HUES64 (cell line): ENCODE measurements around the gene ACIN1.
A peak's percentile ranks its signal among the peaks of the same experiment; 100 is the strongest.

ENCODE experiments used
- H3K27ac ChIP-seq: 2 replicates; pipeline ENCODE4 v1.7.0; 2013; ENCODE audit warnings: low read depth, low read length, inconsistent platforms
- H3K27me3 ChIP-seq: 2 replicates; pipeline ENCODE4 v1.6.1; 2013; ENCODE audit warnings: mild to moderate bottlenecking, low read length; ENCODE audit not compliant: insufficient read depth
- H3K36me3 ChIP-seq: 2 replicates; pipeline ENCODE4 v1.6.1; 2013; ENCODE audit warnings: mild to moderate bottlenecking, low read length; ENCODE audit not compliant: insufficient read depth
- H3K4me1 ChIP-seq: 2 replicates; pipeline ENCODE4 v1.6.1; 2013; ENCODE audit warnings: mild to moderate bottlenecking, low read length, moderate library complexity; ENCODE audit not compliant: insufficient read depth
- H3K4me3 ChIP-seq: 2 replicates; pipeline ENCODE4 v1.5.1; 2013; ENCODE audit warnings: mild to moderate bottlenecking, low read length, moderate library complexity
- H3K9ac ChIP-seq: 2 replicates; pipeline ENCODE4 v1.6.1; 2013; ENCODE audit warnings: mild to moderate bottlenecking, low read depth, low read length
- H3K9me3 ChIP-seq: 2 replicates; pipeline ENCODE4 v1.6.1; 2013; ENCODE audit warnings: low read depth, low read length; ENCODE audit not compliant: insufficient read depth
- WGBS: fragments of 150-250, 120-280 bp; methylation state at CpG from one replicate; pipeline ENCODE4 v1.1.7; 2013; ENCODE audit warnings: missing lambda C conversion rate; 5-methylcytosine and 5-hydroxymethylcytosine counted together

The ACIN1 gene

DNA sequence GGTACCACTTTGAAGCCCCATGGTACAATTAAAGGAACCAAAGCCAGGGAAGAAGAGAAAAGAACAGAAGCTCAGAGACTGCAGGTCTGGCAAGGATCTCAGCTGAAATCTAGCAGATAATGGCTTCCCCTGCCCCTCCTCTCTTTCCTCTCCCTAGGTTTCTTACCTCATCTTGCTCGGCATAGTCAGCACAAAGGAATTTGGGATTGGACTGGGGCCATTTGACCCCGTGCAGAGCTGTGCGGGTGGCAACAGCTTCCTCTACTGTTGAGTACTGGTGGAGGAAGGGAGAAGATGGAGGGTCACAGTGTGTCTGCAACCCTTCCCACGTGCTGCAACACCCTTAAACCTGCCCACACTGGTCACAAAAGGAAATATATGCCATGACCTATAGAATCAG, 32.9 kb downstream of the ACIN1 start:
- Histone ChIP-seq H3K4me3 (no peak overlapping the region), H3K9ac (no peak overlapping the region), H3K9me3 (no peaks in the 10 kb centered on the region), H3K27me3 (peaks cover 1% of the 10 kb centered on the region; the same call in 1 of the 2 replicates), H3K4me1 (peaks cover 3% of the 10 kb centered on the region; the same call in 1 of the 2 replicates), H3K27ac (peak overlapping the region; percentile 40), H3K36me3 (peaks cover 79% of the 10 kb centered on the region)
- 83% methylated on average over 4 of the region's 4 CpGs for WGBS

DNA sequence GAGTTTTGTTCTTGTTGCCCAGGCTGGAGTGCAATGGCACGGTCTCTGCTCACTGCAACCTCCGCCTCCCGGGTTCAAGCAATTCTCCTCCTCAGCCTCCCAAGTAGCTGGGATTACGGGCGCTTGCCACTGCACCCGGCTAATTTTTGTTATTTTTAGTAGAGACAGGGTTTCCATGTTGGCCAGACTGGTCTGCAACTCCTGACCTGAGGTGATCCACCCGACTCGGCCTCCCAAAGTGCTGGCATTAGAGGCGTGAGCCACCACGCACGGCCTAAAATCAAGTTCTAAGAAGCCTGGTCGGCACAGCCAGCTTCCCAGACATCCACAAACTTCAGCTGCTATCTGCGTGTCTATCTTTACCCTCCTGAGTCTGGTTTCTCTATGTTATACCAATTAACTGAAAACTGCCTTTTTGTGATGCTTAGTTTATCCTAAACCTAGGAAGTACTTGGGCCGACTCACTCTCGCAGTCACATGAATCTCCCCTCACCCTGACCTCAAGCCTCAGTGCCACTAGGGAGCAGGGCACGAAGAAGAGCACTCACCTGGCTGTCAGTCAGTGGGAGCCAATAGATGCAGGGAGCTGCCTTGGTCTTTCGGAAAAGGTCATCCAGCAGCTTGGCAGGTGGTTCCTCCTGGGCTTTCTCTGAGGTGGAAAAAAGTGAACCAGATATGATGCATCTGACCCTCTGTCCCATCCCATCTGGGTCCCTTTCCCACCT, 34.2 kb downstream of the ACIN1 start:
- 96% methylated on average over 17 of the region's 17 CpGs for WGBS
- no peaks in the 10 kb centered on the region for H3K9me3 ChIP-seq
- peaks cover 5% of the 10 kb centered on the region; the same call in 1 of the 2 replicates for H3K27me3 ChIP-seq
- no peak overlapping the region for H3K9ac ChIP-seq
- peaks cover 66% of the 10 kb centered on the region for H3K36me3 ChIP-seq
- H3K4me1 ChIP-seq, result peaks cover 6% of the 10 kb centered on the region
- no peak overlapping the region for H3K27ac ChIP-seq
- H3K4me3 ChIP-seq, result no peak overlapping the region

DNA sequence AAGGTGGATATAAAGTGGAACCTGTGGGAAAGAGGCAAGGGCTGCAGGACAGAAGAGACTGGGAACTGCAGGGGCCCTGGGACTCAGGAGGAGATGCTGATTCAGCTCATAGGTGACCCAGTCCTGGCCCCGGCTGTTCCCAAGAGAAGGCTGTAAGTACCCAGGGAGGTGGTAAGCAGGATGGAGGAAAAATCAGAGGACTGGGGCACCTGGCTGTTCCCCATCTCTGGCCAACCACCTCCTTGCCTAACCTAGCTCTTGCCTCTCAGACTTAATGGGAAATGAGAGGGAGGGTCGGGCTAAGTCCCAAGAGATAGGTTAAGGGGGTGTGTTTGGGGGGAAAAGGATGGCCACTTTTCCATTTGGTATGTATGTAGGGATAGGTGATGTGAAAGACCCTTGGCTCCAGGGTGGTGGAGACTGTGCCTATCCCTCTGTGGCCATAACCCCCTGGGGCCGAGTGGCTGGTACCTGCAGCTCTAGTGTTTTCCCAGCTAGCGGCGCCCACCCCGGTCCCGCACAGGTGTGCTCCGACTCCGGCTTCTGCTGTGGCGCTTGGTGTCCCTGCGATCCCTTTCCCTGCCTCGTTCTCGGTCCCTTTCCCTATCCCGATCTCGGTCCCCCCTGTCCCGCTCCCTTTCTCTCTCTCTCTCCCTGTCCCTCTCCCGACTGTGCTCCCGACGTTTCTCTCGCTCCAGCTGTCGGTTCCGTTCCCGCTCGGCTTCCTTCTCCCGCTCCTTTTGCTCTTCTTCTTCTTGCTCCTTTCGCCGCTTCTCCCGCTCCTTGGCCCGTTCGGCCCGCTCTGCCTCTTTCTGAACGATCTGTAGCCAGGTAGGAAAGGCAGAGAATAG, 36.1 kb downstream of the ACIN1 start:
- peaks cover 53% of the 10 kb centered on the region for H3K36me3 ChIP-seq
- no peak overlapping the region for H3K4me3 ChIP-seq
- H3K9ac ChIP-seq, result no peak overlapping the region
- no peak overlapping the region for H3K27ac ChIP-seq
- peaks cover 6% of the 10 kb centered on the region for H3K4me1 ChIP-seq
- WGBS, result 93% methylated on average over 32 of the region's 32 CpGs
- H3K27me3 ChIP-seq, result peaks cover 5% of the 10 kb centered on the region; the same call in 1 of the 2 replicates
- H3K9me3 ChIP-seq, result no peaks in the 10 kb centered on the region

DNA sequence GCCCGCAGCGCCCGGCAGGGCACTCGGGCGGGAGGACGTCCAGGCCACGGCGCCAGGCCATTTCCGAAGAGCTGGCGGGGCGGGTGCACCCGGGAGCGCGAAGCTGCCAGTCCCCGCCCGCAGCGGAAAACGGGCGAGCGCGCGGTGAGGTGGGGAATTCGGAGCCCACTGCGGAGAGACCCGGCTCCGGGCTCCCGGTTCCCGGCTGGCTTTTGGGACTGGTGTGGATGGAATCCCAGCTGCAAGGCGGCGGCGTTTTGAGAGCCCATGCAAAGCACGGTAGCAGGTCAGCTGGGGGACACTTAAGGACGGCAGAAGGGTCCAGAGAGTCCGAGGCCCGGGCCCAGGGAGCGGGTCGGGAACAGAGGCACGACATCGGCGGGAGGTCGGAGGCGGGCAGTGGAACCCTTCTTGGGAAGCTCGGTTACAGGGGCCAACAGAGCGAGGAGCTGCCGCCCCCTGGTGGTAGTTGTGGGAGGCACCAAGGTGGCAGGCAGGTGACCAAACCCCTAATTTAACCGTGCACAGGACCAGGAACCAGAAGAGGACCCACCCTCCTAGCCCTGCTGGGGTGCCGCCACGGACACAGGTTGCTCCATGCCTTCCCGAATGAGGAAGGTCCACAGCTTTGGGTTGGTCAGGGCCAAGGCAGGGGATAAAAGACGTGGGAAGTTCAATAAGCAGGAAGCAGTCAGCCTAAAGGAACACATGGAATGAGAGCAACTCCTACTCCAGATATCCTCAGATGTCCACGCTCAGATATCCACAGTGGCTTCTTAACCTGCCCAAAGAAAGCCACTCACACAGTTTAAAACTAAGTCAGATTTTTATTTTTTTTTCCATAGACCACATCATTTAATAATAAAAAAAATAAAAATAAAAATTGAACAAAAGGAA, 36.9 kb downstream of the ACIN1 start:
- Histone ChIP-seq H3K4me3 (peak overlapping the region; percentile 63), H3K9ac (peak overlapping the region; percentile 70), H3K9me3 (no peaks in the 10 kb centered on the region), H3K4me1 (peaks cover 6% of the 10 kb centered on the region), H3K27me3 (peaks cover 5% of the 10 kb centered on the region; the same call in 1 of the 2 replicates), H3K36me3 (peaks cover 50% of the 10 kb centered on the region), H3K27ac (peak overlapping the region; percentile 88)
- WGBS, result 3% methylated on average over 51 of the region's 51 CpGs

DNA sequence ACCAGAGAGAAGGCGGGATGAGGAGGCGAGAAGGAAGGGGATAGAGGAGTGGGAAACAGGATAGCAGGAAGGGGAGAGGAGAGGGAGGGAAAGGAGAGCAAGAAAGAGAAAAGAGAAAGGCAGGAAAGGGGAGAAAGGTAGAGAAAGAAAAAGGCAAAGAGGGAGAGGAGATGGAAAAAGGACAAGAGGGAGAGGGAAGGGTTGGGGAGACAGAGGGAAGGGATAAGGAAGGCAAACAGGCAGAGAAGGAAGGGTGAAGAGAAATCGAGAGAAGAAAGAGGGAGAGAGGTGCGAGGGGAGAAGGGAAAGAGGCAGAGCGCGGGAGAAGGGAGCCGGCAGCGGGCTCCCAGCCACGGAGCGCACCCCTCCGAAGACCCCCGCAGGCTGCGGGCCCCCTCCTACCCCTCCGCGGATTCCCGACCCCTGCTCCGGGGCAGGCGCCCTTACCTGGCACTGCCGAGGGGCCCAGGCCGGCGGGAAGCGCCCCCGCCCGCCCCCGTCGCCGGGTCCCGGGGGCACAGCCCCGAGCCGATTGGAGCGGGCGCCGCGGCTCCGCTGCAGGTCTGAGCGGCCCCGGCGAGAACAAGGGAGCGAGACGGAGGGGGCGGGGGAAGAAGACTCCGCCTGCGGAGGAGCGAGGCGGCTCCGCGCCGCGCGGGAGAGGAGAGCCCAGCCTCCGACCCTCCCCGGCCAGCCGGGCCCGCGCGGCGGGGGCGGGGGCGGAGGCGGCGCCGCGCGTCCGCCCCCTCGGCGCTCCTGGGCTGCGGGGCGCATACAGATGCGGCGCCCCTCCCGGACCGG, 37.8 kb downstream of the ACIN1 start, which contains the start of gene CDH24:
CDH24 (minus strand) TSS at position 565 of the 801 bp plus-strand sequence. CDS start 1,787 bp downstream, outside the sequence.
- Histone ChIP-seq H3K4me3 (peak within 1 kb of the TSS; percentile 63), H3K4me1 (peaks cover 4% of the 10 kb centered on the region), H3K27ac (peak within 1 kb of the TSS; percentile 88), H3K36me3 (peaks cover 46% of the 10 kb centered on the region), H3K9me3 (no peaks in the 10 kb centered on the region), H3K27me3 (peaks cover 5% of the 10 kb centered on the region; the same call in 1 of the 2 replicates), H3K9ac (peak within 1 kb of the TSS; percentile 70)
- 1% methylated on average over 73 of the region's 73 CpGs for WGBS

DNA sequence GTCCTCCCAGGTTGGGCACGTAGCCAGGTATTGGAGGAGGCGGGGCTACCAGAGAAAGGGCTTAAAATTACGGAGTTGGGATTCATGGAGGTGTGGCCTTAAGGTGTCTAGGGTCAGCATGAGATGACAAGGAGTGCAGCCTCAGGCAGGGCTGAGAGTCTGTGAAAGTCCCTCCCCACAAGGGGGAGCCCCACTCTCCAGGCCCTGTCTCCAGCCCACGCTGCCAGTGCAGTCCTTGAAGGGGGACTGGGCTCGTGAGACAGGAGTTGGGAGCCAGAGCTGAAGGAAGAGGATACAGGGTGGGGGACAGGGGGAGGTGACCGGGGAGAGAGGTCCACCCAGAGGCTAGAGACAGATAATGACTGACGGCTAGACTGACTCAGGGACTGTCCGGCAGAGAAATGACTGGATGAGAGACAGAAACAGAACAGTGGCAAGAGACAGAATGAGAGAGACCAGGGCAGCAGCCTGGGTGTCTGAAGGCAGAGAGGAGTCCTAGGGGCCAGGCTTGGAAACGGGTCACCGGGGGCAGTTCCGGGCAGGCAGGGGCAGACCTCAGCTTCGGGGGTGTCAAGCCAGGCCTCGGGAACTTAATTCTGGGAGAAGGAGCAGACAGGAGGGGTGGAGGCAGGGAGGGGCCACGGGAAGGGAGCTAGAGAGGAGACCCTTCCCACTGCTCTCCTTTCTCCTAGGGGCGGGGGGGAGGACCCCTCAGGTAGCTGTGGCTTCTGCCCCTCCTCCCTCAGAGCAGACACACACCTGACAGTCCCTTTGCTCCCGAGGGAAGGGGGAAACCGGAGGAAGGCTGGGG, 38.6 kb downstream of the ACIN1 start:
- Histone ChIP-seq H3K36me3 (peaks cover 43% of the 10 kb centered on the region), H3K4me3 (peak overlapping the region; percentile 63), H3K27ac (no peak overlapping the region), H3K27me3 (peaks cover 5% of the 10 kb centered on the region; the same call in 1 of the 2 replicates), H3K9me3 (no peaks in the 10 kb centered on the region), H3K9ac (peak overlapping the region; percentile 70; the same call in 1 of the 2 replicates), H3K4me1 (peaks cover 4% of the 10 kb centered on the region)
- WGBS, result 13% methylated on average over 16 of the region's 17 CpGs

DNA sequence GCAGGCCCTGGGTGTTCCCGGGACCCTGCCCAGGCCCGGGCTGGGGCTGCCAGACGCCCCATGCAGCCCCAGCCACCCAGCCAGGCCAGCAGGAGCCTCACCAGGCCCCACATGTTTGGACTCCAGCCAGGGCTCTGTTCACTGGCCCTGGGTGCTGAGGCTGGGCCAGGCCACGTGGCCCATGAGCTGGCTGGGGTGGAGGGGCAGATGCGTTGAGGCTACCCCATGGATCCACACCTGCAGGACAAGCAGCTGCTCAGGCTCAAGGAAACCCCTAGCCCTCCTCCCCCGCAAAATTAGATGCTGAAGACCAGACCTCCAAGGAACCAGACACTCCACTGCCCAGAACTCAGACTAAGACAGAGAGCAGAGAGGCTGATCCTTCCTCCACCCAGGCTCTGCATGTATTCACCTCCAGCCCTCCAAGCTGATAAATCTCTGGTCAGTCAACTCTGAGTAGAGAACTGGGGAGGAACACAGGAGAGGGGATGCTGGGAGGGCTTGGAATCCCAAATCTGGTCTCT, 39.3 kb downstream of the ACIN1 start:
- H3K27ac ChIP-seq, result no peak overlapping the region

DNA sequence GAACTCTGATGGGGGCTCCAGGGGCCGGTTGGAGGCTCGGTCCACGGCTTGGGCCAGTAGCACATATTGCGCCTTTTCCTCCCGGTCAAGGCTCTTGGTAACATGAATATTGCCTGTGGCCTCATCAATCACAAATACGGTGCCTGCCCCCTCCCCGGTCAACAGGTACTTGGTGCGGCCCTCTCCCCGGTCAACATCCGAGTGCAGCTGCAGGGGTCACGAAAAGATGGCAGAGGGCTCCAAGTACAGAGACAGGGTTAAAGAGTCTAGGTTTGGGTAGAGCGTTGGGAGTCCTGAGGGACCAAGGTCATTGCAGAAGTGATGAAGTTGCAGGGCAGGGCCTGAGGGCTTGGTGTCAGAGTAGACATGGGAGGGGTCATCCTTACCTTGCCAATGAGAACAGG, 39.8 kb downstream of the ACIN1 start:
- Histone ChIP-seq H3K9ac (no peak overlapping the region), H3K9me3 (no peaks in the 10 kb centered on the region), H3K4me3 (no peak overlapping the region), H3K27me3 (peaks cover 5% of the 10 kb centered on the region; the same call in 1 of the 2 replicates), H3K4me1 (peaks cover 4% of the 10 kb centered on the region), H3K36me3 (peaks cover 35% of the 10 kb centered on the region), H3K27ac (no peak overlapping the region)
- WGBS, result 97% methylated on average over 12 of the region's 12 CpGs

More for the DNA sequence above, 39.3 kb downstream of the ACIN1 start:
- H3K9ac ChIP-seq, result no peak overlapping the region
- WGBS, result 91% methylated on average over 6 of the region's 6 CpGs
- peaks cover 4% of the 10 kb centered on the region for H3K4me1 ChIP-seq
- H3K27me3 ChIP-seq, result peaks cover 5% of the 10 kb centered on the region; the same call in 1 of the 2 replicates
- H3K9me3 ChIP-seq, result no peaks in the 10 kb centered on the region
- peaks cover 40% of the 10 kb centered on the region for H3K36me3 ChIP-seq
- H3K4me3 ChIP-seq, result peak overlapping the region; percentile 63

DNA sequence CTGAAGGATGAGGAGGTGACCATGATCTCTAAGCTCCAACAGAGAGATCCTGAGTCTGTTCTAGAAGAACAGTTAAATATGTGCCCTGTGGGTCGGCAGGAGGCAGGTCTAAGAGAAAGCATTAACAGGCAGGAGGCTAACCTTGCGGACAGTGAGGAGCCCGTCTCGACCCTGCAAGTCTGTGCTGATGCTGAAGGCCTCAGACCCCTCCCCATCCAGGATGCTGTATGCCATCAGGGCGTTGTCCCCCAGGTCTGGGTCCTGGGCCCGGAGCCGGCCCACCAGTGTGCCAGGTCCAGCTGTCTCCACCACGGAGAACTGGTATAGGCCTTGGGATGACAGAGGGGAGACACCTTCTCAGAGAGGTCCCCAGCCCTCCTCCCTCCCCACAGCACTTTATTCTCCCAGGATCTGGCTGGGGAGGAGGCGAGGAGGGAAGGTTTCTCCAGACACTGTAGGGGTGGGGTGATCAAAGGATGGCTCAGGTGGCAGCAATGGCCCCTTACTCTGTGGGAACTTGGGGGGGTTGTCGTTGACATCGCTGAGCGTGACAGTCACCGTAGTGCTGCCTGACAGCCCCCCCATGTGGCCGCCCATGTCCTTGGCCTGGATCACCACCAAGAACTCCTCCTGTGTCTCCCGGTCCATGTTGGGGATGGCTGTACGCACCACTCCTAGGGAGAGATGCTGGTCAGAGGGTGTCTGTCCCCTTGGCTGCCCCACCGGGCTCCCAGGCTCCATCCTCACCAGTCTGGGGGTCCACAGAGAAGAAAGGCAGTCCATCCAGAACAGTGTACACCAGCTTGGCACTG, 40.7 kb downstream of the ACIN1 start:
- H3K9ac ChIP-seq, result no peak overlapping the region
- H3K4me3 ChIP-seq, result no peak overlapping the region
- peaks cover 5% of the 10 kb centered on the region; the same call in 1 of the 2 replicates for H3K27me3 ChIP-seq
- H3K36me3 ChIP-seq, result peaks cover 31% of the 10 kb centered on the region
- H3K9me3 ChIP-seq, result no peaks in the 10 kb centered on the region
- no peak overlapping the region for H3K27ac ChIP-seq
- H3K4me1 ChIP-seq, result peaks cover 4% of the 10 kb centered on the region
- WGBS, result 86% methylated on average over 17 of the region's 17 CpGs
